ENCODE results near the gene NUDT6.

Gene NUDT6

DNA sequence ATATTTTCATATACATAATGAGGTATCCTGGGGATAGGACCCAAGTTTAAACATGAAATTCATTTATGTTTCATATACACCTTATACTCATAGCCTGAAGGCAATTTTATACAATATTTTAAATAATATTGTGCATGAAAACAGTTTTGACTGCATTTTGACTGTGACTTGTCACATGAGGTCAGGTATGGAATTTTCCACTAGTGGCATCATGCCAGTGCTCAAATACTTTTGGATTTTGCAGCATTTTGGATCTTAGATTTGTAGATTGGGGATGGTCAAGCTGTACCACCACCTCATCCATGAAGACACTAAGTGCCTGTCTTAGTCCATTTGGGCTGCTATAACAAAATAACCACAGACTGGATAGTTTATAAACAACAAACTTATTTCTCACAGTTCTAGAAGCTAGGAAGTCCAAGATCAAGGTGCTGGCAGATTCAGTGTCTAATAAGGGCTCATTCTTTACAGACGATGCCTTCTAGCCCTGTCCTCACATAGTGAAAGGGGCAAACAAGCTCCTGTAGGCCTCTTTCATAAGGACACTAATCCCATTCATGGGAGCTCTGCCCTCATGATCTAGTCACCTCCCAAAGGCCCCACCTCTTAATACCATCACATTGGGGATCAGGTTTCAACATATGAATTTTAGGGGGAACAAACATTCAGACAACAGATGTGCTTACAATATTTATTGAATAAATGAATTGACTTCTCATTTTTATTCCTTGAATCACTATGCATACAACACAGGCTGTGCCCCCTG is 9.4 kb downstream of the NUDT6 start:
- no peak for DNase-seq

DNA sequence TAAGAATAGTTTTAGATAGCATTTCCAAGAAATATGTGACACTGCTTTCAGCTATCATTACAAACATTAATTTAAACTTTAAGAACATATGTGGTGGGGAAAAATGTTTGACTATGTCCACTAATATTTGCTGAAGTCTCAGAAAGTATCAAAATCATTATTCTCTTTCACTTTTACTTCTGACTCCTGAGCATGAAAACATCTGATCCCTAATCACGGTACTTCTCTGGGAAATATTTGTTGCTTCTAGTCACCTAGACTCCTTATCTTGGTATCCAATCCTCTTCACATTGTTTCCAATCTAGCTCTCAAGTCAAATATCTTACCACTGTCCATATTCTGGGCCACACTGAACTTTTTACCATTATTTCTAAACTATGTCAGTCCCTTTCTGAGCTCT is 10.8 kb downstream of the NUDT6 start:
- no peak for DNase-seq

DNA sequence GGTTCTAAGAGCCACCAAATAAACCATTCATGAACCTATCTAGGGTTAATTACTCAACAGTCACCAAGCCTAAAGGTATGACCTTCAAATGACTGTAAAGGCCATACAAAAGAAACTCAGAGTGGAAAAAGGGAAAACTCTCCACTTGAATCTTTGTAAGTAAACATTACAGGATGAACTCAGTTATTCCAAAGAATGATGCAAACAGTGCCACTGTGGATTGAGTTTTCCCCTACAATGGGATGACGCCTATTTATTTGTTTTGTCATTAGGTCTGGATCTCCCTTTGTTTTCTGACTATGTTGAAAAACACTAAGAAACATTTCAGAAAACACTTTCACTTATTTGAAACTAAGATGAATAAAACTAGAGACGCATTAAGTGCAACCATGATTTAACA is 12.7 kb downstream of the NUDT6 start:
- DNase-seq, result no peak

DNA sequence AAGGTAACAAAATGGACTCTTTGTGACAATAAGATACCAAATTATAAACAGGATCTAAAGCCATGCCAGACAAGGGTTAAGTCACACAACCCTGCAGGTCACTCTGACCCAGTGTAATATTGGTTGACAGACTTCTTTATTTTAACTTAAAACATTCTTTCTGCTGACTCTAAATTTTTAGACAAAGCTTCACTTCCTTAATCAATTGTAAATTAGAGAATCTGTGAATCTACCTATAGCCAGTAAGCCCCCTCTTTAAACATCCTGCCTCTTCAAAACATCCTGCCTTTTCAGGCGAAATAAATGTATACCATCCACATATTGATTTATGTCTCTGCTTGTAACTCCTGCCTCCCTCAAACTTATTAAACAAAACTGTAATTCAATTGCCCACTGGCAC is 14.2 kb downstream of the NUDT6 start:
- no peak for DNase-seq

DNA sequence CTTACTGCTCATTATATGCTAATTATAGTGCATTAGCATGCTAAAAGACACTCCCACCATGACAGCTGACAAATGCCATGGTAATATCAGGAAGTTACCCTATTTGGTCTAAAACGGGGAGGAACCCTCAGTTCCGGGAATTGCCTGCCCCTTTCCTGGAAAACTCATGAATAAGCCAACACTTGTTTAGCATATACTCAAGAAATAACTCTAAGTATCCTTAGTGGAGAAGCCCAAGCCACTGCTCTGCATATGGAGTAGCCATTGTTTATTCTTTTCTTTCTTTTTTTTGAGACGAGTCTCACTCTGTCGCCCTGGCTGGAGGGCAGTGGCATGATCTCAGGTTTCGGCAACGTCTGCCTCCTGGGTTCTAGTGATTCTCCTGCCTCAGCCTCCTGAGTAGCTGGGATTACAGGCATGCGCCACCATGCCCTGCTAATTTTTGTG is 15.5 kb downstream of the NUDT6 start:
- DNase-seq, result no peak

DNA sequence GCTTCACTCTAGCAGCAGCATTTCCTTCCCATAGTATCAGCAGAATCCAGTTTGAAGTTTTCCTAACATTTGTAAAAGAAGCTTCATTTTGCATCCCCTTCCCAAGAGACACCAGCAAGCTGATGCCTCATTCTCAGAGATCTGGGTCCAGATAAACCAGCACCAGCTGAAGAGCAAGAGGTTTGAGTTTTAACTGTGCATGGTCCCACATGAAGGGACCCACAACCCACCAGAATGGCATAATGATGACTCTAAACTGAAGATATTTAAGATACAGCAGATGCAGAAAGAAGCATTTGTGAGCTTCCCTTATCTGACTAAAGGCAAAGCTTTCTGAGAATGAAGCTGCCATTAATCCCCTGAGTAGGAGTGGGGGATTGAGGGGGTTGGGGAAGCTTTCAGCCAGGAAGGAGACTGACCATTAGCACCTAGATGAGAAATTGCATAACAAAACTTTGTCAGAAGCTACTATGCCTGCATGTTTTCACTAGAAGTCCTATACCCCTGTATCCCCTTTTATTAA is 18.6 kb downstream of the NUDT6 start:
- DNase-seq, result no peak

DNA sequence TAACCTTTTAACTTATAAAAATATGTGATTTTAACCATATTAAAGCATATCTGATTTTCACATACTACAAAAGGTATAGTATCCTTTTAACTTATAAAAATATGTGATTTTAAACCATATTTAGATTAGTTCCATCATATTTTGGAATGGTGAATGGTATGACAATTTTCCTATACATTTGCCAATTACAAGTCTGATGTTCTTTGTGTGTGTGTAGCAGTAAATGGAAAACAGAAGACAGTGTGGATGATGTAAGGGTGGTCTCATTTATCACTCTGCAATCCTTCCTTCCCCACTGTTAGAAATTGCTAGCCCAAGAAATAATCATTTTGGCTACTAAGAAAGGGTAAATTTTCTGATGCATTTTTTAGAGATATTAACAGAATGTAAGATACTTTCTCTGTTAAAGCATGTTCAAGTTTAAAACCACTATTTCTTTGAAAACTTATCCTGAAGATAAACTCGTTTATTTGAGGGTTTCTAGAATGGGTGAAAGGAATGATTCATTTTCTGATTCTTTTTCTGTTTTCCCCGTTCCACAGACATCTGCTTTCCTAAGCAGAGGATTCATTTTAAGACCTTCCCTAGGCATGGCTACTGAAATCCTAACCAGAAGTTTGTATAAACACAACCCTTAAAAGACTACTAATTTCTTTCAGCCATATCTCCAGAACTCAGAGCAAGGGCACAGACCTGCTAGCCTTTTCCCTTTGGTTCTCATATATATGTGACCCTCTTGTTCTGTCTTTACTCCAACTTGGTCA is 21.0 kb downstream of the NUDT6 start:
- DNase-seq, result no peak

DNA sequence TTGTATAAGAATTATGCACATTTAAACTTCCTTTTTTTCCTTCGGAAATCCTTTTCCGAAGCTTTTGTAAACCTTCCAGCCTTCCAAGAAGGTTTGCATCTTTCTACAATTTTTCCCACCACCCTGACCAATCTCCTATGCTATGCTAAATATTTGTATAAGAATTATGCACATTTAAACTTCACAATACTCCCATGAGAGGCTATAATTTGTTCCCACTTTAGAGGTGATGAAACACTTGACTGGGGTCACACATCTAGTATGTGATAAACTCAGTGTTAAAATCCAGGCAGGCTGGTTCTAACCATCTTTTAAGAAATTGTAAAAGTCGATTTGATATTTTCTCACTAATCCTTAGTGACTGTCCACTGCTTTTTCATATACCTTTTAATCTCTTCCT is 22.1 kb downstream of the NUDT6 start:
- DNase-seq, result no peak

DNA sequence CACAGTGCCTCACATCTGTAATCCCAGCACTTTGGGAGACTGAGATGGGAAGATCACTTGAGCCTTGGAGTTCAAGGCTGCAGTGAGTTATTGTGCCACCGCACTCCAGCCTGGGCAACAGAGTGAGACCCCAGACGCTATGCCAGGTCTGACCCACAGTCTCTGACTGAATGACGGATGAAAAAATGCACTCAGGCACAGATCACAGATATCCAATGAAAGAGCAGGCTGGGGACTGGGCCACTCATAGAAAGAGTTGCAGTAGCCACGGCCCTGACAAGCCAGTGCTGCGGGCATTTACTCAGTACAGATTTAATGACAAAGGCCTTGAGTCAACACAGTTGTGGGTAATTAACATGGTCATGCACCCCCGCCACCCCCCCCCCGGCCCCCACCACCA is 22.7 kb downstream of the NUDT6 start:
- DNase-seq, result no peak

DNA sequence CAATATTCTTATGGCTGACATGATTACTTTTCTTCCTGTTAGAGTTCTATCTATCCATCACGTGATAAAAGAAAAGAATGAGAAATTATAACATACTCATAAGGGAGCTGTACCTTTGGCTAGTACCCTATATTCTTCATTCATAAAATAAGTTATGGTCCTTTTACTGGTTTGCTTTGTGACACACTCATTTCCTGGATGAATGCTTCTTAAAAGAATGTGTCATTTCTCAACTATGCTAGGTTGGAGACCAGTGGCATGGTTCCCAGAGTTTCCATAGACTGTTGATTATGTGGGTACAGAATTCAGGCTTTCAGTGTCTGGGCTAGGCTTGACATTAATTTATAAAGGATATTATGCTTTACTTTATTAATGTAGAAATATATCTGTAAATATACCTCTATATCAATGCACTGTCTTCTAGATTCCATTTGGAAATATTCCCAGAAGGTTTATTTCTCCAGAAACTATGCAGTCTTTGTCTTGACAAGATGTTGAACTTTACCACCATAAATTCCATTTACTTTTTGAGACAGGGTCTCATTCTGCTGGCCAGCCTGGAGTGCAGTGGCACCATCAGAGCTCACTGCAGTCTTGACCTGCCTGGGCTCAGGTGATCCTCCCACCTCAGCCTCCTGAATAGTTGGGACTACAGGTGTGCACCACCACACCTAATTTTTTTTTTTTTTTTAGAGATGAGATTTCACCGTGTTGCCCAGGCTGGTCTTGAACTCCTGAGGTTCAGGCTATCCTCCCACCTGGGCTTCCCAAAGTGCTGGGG is 23.8 kb downstream of the NUDT6 start:
- no peak for DNase-seq

DNA sequence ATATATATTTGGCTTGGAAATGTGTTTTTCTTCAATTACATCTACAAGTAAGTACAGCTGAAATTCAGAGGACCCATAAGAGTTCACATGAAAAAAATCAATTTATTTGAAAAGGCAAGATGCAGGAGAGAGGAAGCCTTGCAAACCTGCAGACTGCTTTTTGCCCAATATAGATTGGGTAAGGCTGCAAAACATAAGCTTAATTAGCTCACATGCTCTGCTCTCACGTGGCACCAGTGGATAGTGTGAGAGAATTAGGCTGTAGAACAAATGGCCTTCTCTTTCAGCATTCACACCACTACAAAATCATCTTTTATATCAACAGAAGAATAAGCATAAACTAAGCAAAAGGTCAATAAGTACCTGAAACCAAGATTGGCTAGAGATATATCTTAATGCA is 26.1 kb downstream of the NUDT6 start:
- DNase-seq, result no peak

DNA sequence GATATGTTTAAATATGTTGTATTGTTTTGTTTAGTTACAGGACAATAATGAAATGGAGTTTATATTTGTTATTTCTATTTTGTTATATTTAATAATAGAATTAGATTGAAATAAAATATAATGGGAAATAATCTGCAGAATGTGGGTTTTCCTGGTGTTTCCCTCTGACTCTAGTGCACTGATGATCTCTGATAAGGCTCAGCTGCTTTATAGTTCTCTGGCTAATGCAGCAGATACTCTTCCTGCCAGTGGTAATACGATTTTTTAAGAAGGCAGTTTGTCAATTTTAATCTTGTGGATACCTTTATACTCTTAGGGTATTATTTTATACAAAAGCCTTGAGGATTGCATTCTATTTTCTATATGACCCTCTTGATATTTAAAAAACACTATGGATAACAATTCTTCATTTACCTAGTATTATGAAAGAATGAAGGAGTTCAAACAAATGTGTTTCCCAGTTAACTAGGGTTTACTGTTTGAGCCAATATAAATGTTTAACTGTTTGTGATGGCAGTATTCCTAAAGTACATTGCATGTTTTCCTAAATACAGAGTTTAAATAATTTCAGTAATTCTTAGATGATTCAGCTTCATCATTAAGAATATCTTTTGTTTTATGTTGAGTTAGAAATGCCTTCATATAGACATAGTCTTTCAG is 26.9 kb downstream of the NUDT6 start:
- DNase-seq, result no peak

DNA sequence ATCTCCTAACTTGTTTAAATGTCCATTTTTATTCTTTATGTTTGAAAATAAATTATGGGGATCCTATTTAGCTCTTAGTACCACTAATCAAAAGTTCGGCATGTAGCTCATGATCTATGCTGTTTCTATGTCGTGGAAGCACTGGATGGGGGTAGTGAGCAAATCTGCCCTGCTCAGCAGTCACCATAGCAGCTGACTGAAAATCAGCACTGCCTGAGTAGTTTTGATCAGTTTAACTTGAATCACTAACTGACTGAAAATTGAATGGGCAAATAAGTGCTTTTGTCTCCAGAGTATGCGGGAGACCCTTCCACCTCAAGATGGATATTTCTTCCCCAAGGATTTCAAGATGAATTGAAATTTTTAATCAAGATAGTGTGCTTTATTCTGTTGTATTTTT is 27.6 kb downstream of the NUDT6 start:
- no peak for DNase-seq

DNA sequence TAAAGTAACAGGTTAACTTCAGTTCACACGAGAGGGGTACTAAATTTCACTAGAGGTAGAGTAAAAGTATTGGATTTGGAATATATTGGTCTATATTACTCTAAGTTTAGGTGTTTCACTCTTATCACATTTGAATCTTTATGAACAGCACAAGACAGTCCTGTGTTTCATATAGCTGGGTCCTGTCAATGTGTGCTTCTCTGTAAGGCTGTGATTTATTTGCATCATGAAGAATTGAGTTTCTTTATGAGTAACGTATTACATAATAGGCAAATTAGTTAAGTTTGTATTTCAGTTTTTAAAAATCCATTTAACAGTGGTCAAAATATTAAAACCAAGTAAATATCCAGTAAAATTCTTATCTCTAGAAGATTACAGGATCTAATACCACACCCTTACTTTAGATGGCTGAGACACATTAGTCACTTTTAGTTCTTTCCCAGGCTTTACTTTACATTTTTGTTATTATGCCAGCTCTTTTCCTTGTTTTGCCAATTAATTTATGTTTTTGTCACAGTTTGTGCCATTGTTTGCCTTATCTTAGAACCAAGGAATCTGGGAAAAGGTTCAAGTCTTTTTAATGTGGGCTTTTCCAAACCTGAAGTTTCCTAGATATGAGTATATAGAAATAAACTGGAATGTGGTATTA is 32.1 kb downstream of the NUDT6 start:
- no peak for DNase-seq

DNA sequence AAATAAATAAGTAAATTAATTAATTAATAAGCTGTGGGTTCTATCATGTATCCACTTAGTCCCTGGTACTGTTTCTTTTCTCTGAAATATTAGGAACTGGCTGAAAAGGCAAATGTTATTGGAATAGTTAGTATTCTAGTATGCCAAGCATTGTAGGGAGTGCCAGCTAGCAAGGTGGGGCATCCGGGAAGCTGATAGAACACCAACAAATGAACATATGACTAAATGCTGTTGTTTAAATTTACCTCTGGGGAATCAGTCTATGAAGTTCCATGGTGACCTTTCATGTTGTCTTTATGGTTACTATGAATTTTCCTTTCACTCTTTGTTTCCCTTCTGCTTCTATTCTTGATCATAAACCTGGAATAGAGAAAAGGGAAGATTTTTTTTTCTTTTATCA is 32.7 kb downstream of the NUDT6 start:
- no peak for DNase-seq

DNA sequence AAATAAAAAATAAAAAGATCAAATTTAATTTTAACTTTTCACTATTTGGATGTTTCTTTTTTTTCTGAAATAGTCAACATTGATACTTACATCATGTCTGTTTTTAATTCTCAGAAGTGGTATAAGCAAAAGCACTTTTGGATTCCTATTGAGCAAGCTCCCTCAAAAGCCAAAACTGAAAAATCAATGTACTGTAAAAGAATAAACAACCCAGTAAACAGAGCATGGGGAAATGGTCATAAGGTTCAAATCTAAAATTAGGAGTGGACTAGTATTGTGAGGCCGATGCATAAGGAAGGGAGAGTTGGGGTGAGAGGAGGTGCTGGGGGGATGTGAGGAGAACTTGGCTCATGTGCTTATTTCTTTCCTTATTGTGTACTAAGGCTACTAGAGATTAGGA is 37.9 kb downstream of the NUDT6 start:
- DNase-seq, result no peak

DNA sequence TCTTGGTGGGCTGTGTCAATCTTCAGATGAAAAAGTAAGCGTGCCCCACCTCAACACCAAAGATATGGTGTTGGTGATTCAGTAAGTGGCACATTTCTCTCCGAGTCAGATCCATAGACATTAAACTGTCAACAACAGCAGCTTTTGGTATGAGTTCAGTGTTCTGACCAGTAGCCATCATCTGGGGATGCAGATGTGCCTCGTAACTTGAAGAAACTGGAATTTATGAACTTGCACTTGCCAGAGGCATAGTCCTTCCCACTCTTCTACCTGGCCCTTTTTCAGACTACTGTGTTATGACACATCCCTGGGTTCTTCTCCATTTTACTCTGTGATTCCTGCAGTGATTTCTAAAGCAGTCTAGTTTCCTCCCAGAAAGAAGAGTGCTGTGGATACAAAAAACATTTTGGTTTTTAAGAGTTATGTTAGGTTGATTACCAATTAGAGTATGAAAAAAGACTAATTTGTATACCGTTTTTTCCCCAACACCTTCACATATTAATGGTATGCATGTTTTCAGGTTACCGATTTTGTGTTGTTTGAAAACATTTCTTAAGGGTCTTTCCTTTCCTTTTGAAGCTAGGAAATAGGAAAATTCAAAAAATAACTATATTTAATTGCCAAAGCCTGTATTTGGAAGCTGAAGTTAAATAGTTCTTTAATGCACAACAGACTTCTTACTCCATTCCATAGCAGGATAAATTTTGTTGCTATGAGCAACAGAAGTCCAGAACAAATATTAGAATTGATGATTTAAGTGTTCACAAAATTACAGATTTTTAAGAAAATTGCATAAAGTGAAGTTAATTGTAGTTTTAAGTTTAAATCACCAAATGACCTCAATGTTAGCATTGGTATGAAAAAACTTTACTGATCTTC is 39.3 kb downstream of the NUDT6 start:
- no peak for DNase-seq

DNA sequence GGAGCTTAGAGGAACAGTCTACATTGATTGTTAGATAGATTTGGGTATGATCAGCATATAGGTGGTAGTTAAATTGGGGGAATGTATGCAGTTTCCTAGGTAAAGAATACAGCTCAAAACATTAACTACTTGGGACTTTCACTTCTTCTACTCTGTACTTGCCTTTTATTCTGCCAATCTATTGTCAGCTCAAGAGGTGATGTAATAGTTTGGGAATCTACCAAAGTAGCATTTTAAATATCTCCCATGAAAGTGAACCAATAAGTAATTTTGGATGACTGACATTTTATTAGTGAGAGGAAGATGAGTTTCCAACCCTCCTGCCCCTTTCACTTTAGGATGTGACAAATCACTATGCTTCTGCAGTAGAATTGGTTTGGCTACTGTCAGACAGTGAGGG is 43.4 kb downstream of the NUDT6 start:
- no peak for DNase-seq

DNA sequence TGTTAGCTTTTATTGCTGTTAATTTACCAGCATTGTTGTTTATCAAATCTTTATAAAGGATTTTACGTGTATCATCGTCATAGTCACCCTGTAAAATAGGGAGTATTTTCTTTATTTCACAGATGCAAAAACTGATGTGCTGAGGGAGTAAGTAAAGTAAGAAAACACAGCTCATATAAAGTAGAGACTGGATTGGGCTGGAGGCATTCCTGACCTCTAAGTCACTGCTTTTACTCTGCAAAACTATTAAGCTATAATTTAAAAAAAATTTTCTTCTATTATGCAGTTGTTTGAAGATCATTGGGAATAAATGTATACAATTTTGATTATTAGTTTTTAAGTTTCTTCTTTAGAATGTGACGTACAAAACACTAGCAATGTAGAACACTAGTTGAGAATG is 45.9 kb downstream of the NUDT6 start:
- DNase-seq, result no peak

DNA sequence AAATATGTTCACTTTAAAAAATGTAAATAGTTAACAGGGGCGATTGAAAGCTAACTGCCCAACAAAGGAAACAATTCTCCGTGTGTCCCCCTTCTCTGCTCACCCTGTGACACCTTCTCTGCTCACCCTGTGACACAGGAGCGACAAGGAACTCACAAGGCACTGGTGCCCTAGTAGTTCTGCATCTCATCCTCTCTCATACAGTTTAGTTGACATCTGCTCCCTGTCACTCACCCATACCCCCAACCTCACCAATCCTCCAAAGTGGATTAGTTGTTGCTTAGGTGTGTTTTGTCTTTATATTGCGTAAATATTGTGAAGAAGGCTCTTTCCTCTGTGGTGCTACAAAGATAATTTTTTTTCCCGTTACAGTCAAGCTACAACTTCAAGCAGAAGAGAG is 46.4 kb downstream of the NUDT6 start:
- no peak for DNase-seq

DNA sequence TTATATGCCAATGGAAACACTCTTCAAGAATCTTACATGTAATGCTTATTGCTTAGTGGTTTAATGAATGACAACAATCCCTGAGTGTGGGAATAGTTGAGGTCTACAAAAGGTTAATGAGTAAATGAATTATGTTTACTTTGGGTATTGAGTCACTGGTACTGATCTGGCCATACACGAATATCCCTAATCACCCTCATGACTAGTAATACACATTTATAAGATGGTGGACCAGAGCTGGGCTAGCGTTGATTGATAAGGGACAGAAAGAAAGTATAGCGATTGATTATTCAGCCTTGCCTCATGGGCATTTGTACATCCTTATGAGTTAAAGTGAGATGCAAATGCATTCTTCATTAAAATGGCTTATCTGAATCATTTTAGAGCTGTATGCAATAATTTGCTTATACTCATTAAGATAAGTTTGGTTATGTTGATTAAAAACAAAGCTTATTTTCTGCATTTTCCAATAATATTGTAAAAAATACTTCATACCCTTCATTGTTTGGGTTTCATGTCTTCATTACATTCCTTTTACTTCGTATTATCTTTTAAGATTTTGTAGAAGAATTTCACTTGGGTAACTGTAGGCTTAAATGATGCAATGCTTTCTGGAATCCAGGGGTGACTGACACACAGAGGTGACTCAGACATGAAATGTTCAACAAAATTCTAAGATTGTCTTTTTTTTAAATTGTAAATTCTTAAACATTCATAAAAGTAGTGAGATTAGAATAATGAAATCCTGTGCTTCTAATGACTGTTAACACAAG is 48.4 kb downstream of the NUDT6 start:
- DNase-seq, result no peak

Data from GDM1 (cell line).